ENCODE results near the gene ANO1. TPM values are rescaled to one million over a fixed set of nuclear protein-coding genes. Genes with fewer than 3 reads are reported as not detected.

Gene ANO1
- total and polyA plus RNA-seq, 2 of the 8 experiments (the other 6 are each of a cell fraction or from before 2014, with no cell fraction given): 4.7 to 5.0 TPM

GRCh38 chr11:70032943-70033710 lies 45.0 kb upstream of the ANO1 start:
- FAIRE-seq (no peak), DNase-seq (ENCODE audit: low read depth in 1 of 2, low spot score in 2 of 2) (peak in 1 of 2 experiments; percentile 35)
- Histone ChIP-seq H3K27me3 (replicated peaks in 1 of 4; ENCODE audit: control insufficient read depth in 3 of 4, extremely low read depth in 1 of 4, insufficient read depth in 3 of 4, low read length in 3 of 4) (peaks cover 0 to 2% (median 0%) of the 10 kb centered on the region in 4 experiments; a peak in 1 of 7 replicates), H3K79me2 (ENCODE audit: control insufficient read depth in 1 of 2, insufficient read depth in 2 of 2, low read length in 2 of 2) (no peaks in the 10 kb centered on the region), H2BK15ac (ENCODE audit: low read length) (no peak overlapping the region; the same call in 1 of the 2 replicates), H3K23ac (ENCODE audit: insufficient read length) (no peak overlapping the region), H3K9ac (replicated peaks in 1 of 4; ENCODE audit: extremely low read depth in 1 of 4, low read depth in 3 of 4, low read length in 3 of 4) (no peak overlapping the region), H3K4me1 (replicated peaks in 1 of 4; ENCODE audit: control insufficient read depth in 3 of 4, insufficient read depth in 4 of 4, low read length in 3 of 4) (peaks cover 0 to 5% (median 2%) of the 10 kb centered on the region in 4 experiments; a peak in 2 of 7 replicates), H2BK120ac (replicated peaks; ENCODE audit: low read depth, low read length) (no peak overlapping the region), H4K8ac (ENCODE audit: extremely low read depth, insufficient read depth, low read length) (no peak overlapping the region), H3K56ac (replicated peaks; ENCODE audit: insufficient read length, low read depth, low read length) (no peak overlapping the region), H4K5ac (ENCODE audit: insufficient read length, low read depth, low read length) (no peak overlapping the region), H3K4ac (replicated peaks; ENCODE audit: insufficient read length, low read depth, low read length) (no peak overlapping the region), H3K79me1 (ENCODE audit: low read depth, low read length) (no peaks in the 10 kb centered on the region), H3K4me2 (ENCODE audit: insufficient read depth in 1 of 2, low read depth in 2 of 2, low read length in 2 of 2) (no peak overlapping the region), H2BK12ac (ENCODE audit: low read depth, low read length) (no peak overlapping the region), H3K14ac (ENCODE audit: insufficient read length) (no peak overlapping the region), H3K18ac (ENCODE audit: extremely low read depth, low read length) (no peak overlapping the region), H2AK5ac (ENCODE audit: low read depth, low read length) (no peak overlapping the region), H2BK5ac (ENCODE audit: low read depth, low read length) (no peak overlapping the region), H3K9me3 (ENCODE audit: insufficient read depth in 2 of 2, low read depth in 1 of 2, low read length in 1 of 2) (peaks cover 2 to 3% of the 10 kb centered on the region in 2 experiments; a peak in 1 of 4 replicates), H3K27ac (ENCODE audit: low read depth, low read length) (no peak overlapping the region), H2BK20ac (ENCODE audit: low read length) (no peak overlapping the region), H3K36me3 (ENCODE audit: control insufficient read depth in 2 of 4, insufficient read depth in 4 of 4, low read length in 3 of 4) (no peaks in the 10 kb centered on the region), H2AFZ (ENCODE audit: low read length) (no peak overlapping the region), H4K91ac (replicated peaks; ENCODE audit: insufficient read length, low read length) (no peak overlapping the region), H4K20me1 (replicated peaks in 1 of 2; ENCODE audit: control insufficient read depth in 1 of 2, insufficient read depth in 2 of 2, low read length in 2 of 2) (no peaks in the 10 kb centered on the region), H3K23me2 (ENCODE audit: low read depth, low read length) (no peaks in the 10 kb centered on the region; the same call in 1 of the 2 replicates), H3K4me3 (ENCODE audit: extremely low read depth in 1 of 4, insufficient read depth in 2 of 4, low read depth in 3 of 4, low read length in 4 of 4) (no peak overlapping the region)
- 91% methylated on average over 19 of the region's 19 CpGs; no CpG with 5 or more reads in 1 of the 2 experiments for WGBS, 2 experiments (ENCODE audit: extremely low coverage in 1 of 2, insufficient coverage in 1 of 2, insufficient read length in 1 of 2, insufficient replicate concordance in 2 of 2, low coverage in 1 of 2, low lambda C conversion rate in 2 of 2, missing lambda C conversion rate in 1 of 2)
- CTCF ChIA-PET (ENCODE audit: partially characterized antibody): interaction anchor here (0.7 to 1.2 kb wide), 2 partner anchors 13 to 115 kb away, joined by 3 read pairs; no protein-coding TSS in a partner anchor
- POLR2A ChIA-PET (ENCODE audit: partially characterized antibody): interaction anchor here (0.7 kb wide), 1 partner anchor 444 kb away, joined by 3 read pairs; no protein-coding TSS in a partner anchor
- TF ChIP-seq GABPA (IDR thresholded peaks at IDR 0.05; ENCODE audit: borderline replicate concordance, insufficient read depth, low read length) (no peak), RXRA (IDR thresholded peaks at IDR 0.05; ENCODE audit: insufficient read depth, low read depth, low read length) (no peak), CEBPB (IDR thresholded peaks at IDR 0.05; ENCODE audit: low read depth, low read length) (no peak), POLR2AphosphoS5 (IDR thresholded peaks at IDR 0.05; ENCODE audit: low read depth, low read length) (no peak), RFX5 (IDR thresholded peaks at IDR 0.05; ENCODE audit: borderline replicate concordance, low read depth, low read length) (no peak), JUND (IDR thresholded peaks at IDR 0.05; ENCODE audit: low read length) (no peak), MAX (IDR thresholded peaks at IDR 0.05) (no peak), RAD21 (IDR thresholded peaks at IDR 0.05 in 1 of 2, conservative IDR thresholded peaks at IDR 0.05 in 1 of 2; ENCODE audit: low read depth in 2 of 2, low read length in 2 of 2) (no peak), HDAC6 (IDR thresholded peaks at IDR 0.05; ENCODE audit: low read depth, low read length) (no peak), SIX5 (IDR thresholded peaks at IDR 0.05; ENCODE audit: low read depth, low read length) (no peak), CTBP2 (IDR thresholded peaks at IDR 0.05; ENCODE audit: borderline replicate concordance, insufficient read depth, insufficient read length, low read length) (no peak), SP4 (IDR thresholded peaks at IDR 0.05; ENCODE audit: low read length) (no peak)
